T-helper 1 cell treated with Interleukin-12 subunit alpha and Interleukin-12 subunit beta and Interleukin-4 antibody, amounts not matched to agents 30 μg/mL and 1 μg/mL, for 36 hours (primary cell): ENCODE data around the gene ARHGAP5.

Experiments
- H3K27ac Mint-ChIP-seq: one replicate; pipeline ENCODE4 v1.8.0; 2021; ENCODE audit warnings: mild to moderate bottlenecking, mixed read lengths
- H3K27me3 Mint-ChIP-seq: one replicate; pipeline ENCODE4 v1.8.0; 2021; ENCODE audit warnings: low read depth, mixed read lengths
- H3K36me3 Mint-ChIP-seq: one replicate; pipeline ENCODE4 v1.8.0; 2021; ENCODE audit warnings: low read depth, mixed read lengths
- H3K4me1 Mint-ChIP-seq: one replicate; pipeline ENCODE4 v1.8.0; 2021; ENCODE audit warnings: low read depth, mixed read lengths
- H3K4me3 Mint-ChIP-seq: one replicate; pipeline ENCODE4 v1.8.0; 2021; ENCODE audit warnings: mild to moderate bottlenecking, moderate library complexity, mixed read lengths
- H3K9me3 Mint-ChIP-seq: one replicate; pipeline ENCODE4 v1.8.0; 2021; ENCODE audit warnings: mixed read lengths

ARHGAP5 gene

DNA sequence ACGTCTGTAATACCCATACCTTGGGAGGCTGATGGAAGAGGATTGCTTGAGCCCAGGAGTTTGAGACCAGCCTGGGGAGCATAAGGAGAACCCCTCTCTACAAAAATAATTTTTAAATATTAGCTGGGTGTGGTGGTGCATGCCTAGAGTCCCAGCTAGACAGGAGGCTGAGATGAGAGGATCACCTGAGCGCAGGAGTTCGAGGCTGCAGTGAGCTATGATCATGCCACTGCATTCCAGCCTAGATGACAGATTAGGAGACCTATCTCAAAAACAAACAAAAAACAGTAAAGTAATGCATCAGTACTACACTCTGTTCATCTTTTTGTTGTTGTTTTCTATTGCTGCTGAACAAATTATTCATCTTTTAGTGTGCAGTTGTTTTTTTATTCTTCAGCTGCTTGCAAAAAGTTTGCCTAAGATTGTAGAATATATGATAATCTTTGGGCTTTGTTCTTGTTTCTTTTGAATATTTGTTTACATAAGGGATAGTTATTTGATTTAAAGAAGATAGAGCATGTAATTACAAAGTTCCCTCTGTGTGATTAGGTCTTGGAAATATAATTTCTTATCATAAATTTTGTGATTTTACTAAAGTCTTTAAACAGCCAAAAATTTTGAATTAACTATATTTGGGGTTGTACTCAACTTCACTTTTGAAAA, 8.2 kb downstream of the ARHGAP5 start:
- Mint-ChIP-seq H3K4me1 (peaks cover 23% of the 10 kb centered on the region), H3K9me3 (no peaks in the 10 kb centered on the region), H3K4me3 (no peak overlapping the region), H3K27me3 (no peaks in the 10 kb centered on the region), H3K36me3 (peaks cover 2% of the 10 kb centered on the region), H3K27ac (no peak overlapping the region)

DNA sequence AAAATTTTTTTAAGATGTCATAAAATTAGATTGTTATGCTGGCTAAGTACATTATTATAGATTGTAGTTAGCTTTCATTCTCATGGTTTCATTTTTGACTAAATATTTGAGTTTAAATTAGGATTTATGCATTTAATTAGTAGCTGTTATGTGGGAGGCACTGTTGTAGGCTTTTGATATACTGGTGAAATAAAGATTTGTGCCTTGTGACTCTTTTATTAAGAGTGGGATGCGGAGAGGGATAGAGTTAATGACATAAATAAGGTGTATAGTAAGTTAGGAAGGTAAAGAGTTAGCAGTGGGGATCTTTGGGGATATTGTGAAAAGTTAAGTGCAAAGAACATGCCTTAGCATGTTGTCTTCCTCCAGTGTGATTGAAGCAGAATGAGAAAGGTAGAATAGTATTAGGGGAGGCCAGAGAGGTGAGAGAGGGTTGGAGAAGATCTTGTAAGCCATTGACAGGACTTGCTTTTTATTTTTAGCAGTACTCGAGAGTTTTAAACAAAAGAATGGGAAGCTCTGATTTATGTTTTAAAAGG, 8.8 kb downstream of the ARHGAP5 start:
- Mint-ChIP-seq H3K4me1 (peaks cover 20% of the 10 kb centered on the region), H3K27me3 (no peaks in the 10 kb centered on the region), H3K9me3 (no peaks in the 10 kb centered on the region), H3K36me3 (peaks cover 8% of the 10 kb centered on the region), H3K27ac (no peak overlapping the region), H3K4me3 (no peak overlapping the region)

DNA sequence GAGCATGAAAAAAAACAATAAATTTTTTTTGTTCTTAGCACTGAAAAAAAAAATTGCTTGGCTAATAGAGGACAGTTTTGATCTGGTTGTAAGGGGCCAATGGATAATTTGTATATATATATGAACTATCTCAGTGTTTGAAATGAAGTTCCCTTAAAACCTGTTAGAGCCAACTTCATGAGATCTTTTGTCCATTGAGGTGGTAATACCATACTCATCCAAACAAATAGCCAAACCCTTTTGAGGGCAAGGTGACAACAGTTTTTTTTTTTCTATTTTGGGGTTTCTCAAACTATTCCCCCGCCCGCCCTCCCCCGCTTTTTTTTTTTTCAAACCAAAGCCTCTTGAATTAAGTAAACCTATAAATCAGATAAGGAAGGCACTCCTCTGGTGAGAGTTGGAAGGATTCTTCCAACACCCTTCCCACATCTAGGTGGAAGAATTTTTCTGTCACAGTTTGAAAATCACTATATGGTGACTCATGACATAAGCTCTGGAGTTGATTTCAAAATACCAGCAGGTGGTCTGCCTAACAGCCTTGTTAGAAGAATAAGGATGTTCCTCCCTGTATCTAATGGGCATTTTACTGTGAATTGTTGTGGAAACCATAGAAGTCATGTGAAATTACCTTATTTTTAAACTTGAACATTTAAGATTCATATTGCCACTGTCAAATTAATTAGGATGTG, 10.2 kb downstream of the ARHGAP5 start:
- Mint-ChIP-seq H3K4me3 (no peak overlapping the region), H3K27me3 (no peaks in the 10 kb centered on the region), H3K9me3 (no peaks in the 10 kb centered on the region), H3K36me3 (peaks cover 17% of the 10 kb centered on the region), H3K4me1 (peaks cover 18% of the 10 kb centered on the region), H3K27ac (no peak overlapping the region)

DNA sequence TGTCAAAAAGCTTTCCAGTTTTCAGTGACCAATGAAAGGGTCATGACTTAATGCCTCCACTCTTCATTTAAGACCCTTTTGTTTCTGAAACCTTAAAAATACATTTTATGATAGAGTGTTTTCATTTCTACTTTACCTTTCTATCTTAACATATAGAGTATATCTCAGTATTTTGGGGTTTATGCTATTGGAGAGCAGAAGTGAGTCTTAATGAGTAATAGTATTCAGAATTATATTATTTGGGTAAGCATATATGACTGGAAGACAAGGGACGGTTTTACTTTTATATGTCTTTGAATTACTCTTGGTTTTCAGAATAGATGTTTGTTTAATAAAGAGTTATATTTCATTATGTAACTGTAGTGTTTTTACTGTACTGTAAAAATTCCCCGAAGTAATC, 10.8 kb downstream of the ARHGAP5 start:
- H3K4me1 Mint-ChIP-seq, result peaks cover 14% of the 10 kb centered on the region
- H3K27me3 Mint-ChIP-seq, result no peaks in the 10 kb centered on the region
- peaks cover 17% of the 10 kb centered on the region for H3K36me3 Mint-ChIP-seq
- no peak overlapping the region for H3K27ac Mint-ChIP-seq
- no peaks in the 10 kb centered on the region for H3K9me3 Mint-ChIP-seq
- no peak overlapping the region for H3K4me3 Mint-ChIP-seq

DNA sequence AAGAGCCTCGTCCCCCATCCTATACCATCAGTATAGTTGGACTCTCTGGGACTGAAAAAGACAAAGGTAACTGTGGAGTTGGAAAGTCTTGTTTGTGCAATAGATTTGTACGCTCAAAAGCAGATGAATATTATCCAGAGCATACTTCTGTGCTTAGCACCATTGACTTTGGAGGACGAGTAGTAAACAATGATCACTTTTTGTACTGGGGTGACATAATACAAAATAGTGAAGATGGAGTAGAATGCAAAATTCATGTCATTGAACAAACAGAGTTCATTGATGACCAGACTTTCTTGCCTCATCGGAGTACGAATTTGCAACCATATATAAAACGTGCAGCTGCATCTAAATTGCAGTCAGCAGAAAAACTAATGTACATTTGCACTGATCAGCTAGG, 13.6 kb downstream of the ARHGAP5 start:
- Mint-ChIP-seq H3K4me1 (peaks cover 10% of the 10 kb centered on the region), H3K27me3 (no peaks in the 10 kb centered on the region), H3K27ac (no peak overlapping the region), H3K36me3 (peaks cover 24% of the 10 kb centered on the region), H3K4me3 (no peak overlapping the region), H3K9me3 (no peaks in the 10 kb centered on the region)

DNA sequence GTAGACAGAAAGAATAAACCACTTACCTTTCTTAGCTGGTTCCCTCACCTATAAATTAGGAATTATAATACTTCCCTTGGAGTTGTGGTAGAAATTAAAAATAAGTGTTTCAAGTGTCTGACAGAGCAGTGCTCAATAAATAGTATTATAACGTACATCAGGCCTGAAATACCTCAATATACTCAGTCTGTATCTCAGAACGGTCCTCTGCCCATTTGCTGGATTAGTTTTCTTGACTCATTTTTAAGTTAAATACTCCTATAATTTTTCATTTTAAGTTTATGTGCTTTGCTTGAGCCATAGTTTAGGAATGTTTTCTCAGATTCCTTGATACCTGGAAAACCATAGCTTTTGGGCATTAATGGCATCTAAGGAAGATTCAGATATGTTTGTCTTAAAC, 22.4 kb downstream of the ARHGAP5 start:
- Mint-ChIP-seq H3K27ac (no peak overlapping the region), H3K9me3 (no peaks in the 10 kb centered on the region), H3K27me3 (no peaks in the 10 kb centered on the region), H3K4me1 (peaks cover 20% of the 10 kb centered on the region), H3K4me3 (no peak overlapping the region), H3K36me3 (peaks cover 2% of the 10 kb centered on the region)

DNA sequence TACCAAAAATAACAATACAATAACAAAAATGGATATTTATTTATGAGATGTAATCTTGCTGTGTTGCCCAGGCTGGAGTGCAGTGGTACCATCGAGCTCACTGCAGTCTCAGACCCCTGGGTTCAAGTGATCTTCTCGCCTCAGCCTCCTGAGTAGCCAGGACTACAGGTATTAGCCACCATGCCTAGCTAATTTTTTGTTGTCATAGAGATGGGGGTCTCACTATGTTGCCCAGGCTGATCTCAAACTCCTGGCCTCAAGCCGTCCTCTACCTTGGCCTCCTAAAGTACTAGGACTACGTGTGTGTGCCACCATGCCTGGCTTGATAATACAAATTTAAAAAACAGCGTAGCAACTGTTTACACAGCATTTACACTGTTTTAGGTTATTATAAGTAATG, 23.1 kb downstream of the ARHGAP5 start:
- H3K4me1 Mint-ChIP-seq, result peaks cover 20% of the 10 kb centered on the region
- peaks cover 2% of the 10 kb centered on the region for H3K36me3 Mint-ChIP-seq
- no peak overlapping the region for H3K27ac Mint-ChIP-seq
- no peak overlapping the region for H3K4me3 Mint-ChIP-seq
- no peaks in the 10 kb centered on the region for H3K27me3 Mint-ChIP-seq
- no peaks in the 10 kb centered on the region for H3K9me3 Mint-ChIP-seq

DNA sequence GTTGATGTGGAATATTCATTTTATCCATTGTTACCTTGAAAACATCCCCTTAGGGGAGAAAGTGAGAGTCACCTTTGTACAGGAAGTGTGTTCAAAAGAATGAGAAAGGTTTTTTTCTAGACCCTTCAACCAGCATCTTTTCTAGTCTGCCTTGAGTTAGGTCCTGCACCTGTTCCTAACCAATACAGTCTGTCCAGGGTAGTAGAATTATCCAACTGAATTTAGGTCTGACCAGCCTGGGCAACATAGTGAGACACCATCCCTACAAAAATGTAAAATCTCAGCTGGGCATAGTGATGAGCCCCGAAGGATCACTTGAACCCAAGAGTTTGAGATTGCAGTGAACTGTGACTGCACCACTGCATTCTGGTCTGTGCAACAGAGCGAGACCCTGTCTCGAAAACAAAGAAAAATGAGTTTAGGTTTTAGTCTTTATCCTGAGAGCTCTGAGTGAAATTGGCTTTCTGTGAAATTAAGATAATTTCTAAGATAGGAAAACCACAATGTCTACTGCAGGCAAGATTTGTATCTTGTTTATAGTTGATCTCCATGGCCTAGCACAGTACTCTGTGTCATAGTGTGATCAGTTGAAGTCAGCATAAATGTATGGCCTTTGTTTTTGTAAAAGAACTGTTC, 25.2 kb downstream of the ARHGAP5 start:
- Mint-ChIP-seq H3K27ac (peak overlapping the region; percentile 21), H3K36me3 (peaks cover 2% of the 10 kb centered on the region), H3K4me3 (peak overlapping the region; percentile 11), H3K4me1 (peaks cover 20% of the 10 kb centered on the region), H3K9me3 (no peaks in the 10 kb centered on the region), H3K27me3 (no peaks in the 10 kb centered on the region)

DNA sequence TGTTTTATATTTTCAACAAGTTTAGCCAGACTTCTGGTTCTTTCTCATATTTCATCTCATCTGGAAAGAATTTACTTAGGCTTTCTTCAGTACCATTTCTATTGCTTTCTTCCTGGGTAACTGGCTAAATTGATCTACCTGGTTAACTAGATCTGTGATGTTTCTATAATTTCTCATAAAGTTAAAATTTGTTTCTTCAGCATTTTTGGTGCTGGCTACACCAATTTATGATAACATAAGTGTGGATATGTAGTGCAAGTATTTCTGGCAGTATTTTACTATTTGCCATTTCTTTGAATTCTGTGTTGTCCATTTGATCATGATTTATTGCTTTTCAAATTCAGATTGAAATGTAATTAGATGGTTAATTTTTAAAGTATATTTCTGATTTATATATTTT, 25.9 kb downstream of the ARHGAP5 start:
- no peak overlapping the region for H3K4me3 Mint-ChIP-seq
- H3K9me3 Mint-ChIP-seq, result no peaks in the 10 kb centered on the region
- H3K36me3 Mint-ChIP-seq, result peaks cover 2% of the 10 kb centered on the region
- H3K4me1 Mint-ChIP-seq, result peaks cover 20% of the 10 kb centered on the region
- H3K27ac Mint-ChIP-seq, result no peak overlapping the region
- H3K27me3 Mint-ChIP-seq, result no peaks in the 10 kb centered on the region

DNA sequence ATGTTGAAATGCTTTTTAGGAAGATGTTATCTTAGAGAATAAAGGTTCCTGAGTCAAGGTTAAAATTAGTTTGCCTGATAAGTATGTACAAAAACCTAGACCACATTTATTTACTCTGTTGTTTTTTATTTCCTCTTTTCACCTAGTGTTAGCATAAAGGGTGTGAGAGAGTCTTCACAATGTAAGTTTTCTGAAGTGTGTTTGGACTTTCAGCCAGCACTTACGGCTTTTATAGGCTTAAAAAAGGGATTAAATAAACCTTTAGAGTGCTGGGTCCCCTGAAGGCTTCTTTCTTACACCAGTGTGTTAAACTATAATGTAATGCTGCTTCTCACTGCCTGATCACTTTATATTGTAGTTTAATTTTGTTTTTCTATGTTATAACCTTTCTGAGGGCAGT, 27.2 kb downstream of the ARHGAP5 start:
- no peaks in the 10 kb centered on the region for H3K9me3 Mint-ChIP-seq
- no peak overlapping the region for H3K4me3 Mint-ChIP-seq
- no peak overlapping the region for H3K27ac Mint-ChIP-seq
- no peaks in the 10 kb centered on the region for H3K27me3 Mint-ChIP-seq
- H3K36me3 Mint-ChIP-seq, result peaks cover 2% of the 10 kb centered on the region
- H3K4me1 Mint-ChIP-seq, result peaks cover 20% of the 10 kb centered on the region

DNA sequence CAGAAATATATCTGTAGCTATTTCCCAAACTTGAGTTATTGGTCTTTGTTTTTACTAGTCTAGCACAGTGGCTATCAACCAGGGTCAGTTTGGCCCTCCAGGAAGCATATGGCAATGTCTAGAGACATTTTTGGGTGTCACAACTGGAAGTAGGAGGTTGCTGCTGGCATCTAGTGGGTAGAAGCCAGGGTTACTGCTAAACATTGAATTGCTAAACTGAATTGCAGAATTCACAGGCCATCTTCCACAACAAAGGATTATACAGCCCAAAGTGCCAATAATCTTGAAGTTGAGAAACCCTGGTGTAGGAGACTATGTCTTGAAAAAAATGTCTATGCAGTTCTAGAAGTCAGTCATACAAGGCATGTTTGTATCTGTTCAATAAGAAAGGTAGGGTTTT, 27.7 kb downstream of the ARHGAP5 start:
- peaks cover 20% of the 10 kb centered on the region for H3K4me1 Mint-ChIP-seq
- H3K36me3 Mint-ChIP-seq, result peaks cover 2% of the 10 kb centered on the region
- no peaks in the 10 kb centered on the region for H3K9me3 Mint-ChIP-seq
- H3K4me3 Mint-ChIP-seq, result no peak overlapping the region
- no peaks in the 10 kb centered on the region for H3K27me3 Mint-ChIP-seq
- H3K27ac Mint-ChIP-seq, result no peak overlapping the region

DNA sequence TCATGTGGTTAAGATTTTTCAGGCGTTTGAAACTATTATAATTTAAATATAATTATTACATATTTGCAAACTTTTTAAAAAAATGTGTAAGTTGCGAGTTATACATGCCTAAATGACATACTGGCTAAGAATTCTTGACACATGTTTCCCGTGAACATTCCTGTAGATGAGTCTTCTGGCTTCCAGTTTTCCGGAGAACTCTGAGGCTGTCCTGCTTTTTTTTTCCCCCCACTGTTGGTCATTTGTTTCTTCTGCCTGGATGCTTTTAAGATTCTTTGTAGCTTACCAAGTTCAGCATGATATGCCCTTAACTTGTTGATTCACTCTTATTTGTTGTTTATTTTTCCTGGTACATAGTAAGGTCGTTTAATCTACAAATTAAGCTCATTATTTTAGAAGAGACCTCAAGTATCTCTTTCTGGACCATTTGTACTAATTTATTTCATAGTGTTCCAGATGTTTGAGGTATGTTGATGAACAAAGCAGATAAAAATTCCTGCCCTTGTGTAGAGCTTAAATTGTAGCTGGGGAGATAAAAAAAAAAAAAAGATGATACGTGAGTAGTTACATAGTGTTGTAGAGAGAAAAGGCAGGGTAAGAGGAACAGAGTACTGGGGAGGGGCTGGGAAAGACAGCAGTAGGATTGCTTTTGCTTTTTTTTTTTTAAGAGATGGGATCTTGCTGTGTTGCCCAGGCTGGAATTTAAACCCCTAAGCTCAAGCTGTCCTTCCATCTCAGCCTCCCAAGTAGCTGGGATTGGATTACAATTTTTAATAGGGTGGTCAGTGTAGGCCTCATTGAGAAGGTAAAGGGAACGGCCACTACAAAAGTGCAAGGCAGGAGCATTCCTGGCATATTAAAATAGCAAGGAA, 32.8 kb downstream of the ARHGAP5 start:
- no peaks in the 10 kb centered on the region for H3K4me1 Mint-ChIP-seq
- peaks cover 5% of the 10 kb centered on the region for H3K36me3 Mint-ChIP-seq
- H3K27me3 Mint-ChIP-seq, result no peaks in the 10 kb centered on the region
- H3K9me3 Mint-ChIP-seq, result no peaks in the 10 kb centered on the region
- no peak overlapping the region for H3K27ac Mint-ChIP-seq
- no peak overlapping the region for H3K4me3 Mint-ChIP-seq

DNA sequence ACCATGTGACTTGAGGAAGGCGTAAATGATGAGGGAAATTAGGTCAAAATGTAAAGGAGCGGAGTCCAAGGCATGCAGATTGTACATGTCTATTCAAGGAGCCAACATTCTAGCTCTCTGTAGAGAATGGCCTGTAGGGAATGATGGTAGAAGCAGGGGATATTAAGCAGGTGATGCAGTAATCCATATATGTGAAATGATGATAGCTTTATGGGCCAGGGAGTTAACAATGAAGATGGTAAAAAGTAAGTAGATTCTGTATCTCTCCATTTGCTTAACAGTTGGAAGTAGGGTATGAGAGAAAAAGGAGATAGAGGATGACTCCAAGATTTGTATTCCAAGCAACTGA, 33.4 kb downstream of the ARHGAP5 start:
- Mint-ChIP-seq H3K9me3 (no peaks in the 10 kb centered on the region), H3K36me3 (peaks cover 9% of the 10 kb centered on the region), H3K4me3 (no peak overlapping the region), H3K4me1 (no peaks in the 10 kb centered on the region), H3K27ac (no peak overlapping the region), H3K27me3 (no peaks in the 10 kb centered on the region)

DNA sequence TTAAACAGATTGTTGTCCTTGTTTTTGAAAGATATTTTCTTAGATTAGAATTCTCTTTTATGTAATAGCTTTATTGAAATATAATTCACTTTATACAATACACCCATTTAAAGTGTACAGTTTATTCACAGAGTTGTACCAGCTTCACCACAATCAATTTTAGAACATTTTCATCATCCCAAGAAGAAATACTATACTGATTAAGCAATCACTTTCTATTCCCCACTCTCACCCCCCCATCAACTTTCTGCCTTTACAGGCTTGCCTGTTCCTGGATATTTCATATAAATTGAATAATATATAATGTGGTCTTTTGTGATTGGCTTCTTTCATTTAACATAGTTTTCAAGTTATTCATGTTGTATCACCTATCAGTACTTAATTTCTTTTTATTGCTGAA, 44.4 kb downstream of the ARHGAP5 start:
- H3K27me3 Mint-ChIP-seq, result no peaks in the 10 kb centered on the region
- H3K9me3 Mint-ChIP-seq, result peaks cover 9% of the 10 kb centered on the region
- no peak overlapping the region for H3K4me3 Mint-ChIP-seq
- H3K36me3 Mint-ChIP-seq, result peaks cover 26% of the 10 kb centered on the region
- H3K27ac Mint-ChIP-seq, result no peak overlapping the region
- peaks cover 2% of the 10 kb centered on the region for H3K4me1 Mint-ChIP-seq
